ENCODE results near the gene DOCK8. TPM values are rescaled to one million over a fixed set of nuclear protein-coding genes. Genes with fewer than 3 reads are reported as not detected.

Gene DOCK8
- total RNA-seq, 3 donors from 2014 or later = 18.4 to 34.1 (median 20.8) TPM

DNA sequence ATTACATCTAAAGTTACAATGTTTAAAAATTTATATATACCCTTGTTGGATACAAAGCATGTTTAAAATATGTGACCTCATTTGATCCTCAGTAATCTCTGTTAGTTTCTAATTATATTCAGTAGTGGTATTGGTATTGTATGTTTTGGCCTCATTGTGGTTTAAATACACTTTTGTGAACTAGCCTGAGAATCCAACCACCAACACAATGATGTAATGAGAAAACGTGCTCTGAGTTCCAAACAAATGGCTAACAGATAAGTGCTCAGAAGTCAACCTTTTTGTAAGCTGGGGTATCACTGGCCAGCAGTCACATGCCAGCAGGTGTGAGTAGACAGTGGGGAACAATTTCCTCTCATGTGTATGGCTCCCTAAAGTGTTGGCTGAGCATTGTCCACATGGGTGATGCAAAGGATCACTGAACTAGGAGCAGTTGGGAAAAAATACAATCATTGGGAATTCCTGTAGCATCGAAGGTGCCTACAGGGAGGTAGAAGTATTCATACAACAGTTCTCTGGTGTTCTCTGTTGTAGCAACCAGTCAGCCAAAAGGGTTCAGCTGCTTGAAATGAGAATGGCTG is 56.1 kb downstream of the DOCK8 start:
- H3K27ac ChIP-seq = no peak overlapping the region
- intact Hi-C loops (cut with DNase I; ENCODE audit: low total_unique reads) = no loop called here

GRCh38 chr9:272251-273213 is 57.9 kb downstream of the DOCK8 start:
- no peaks in the 10 kb centered on the region for H3K36me3 ChIP-seq
- intact Hi-C loops (cut with DNase I; ENCODE audit: low total_unique reads) = no loop called here
- H3K9me3 ChIP-seq = no peaks in the 10 kb centered on the region
- no peaks in the 10 kb centered on the region for H3K27me3 ChIP-seq
- no peak overlapping the region for H3K27ac ChIP-seq
- DNase-seq (ENCODE audit: low spot score in 2 of 2) = no peak
- no peaks in the 10 kb centered on the region for H3K4me1 ChIP-seq
- no peak for TF ChIP-seq POLR2AphosphoS5 (IDR thresholded peaks at IDR 0.05)
- TF ChIP-seq CTCF (IDR thresholded peaks at IDR 0.05) = no peak
- no peak for TF ChIP-seq POLR2A (IDR thresholded peaks at IDR 0.05)
- no peak overlapping the region for H3K4me3 ChIP-seq

More for the DNA sequence above, 56.1 kb downstream of the DOCK8 start:
- no peaks in the 10 kb centered on the region for H3K36me3 ChIP-seq
- TF ChIP-seq POLR2AphosphoS5 (IDR thresholded peaks at IDR 0.05) (no peak), CTCF (IDR thresholded peaks at IDR 0.05) (no peak), POLR2A (IDR thresholded peaks at IDR 0.05) (no peak)
- H3K9me3 ChIP-seq = no peaks in the 10 kb centered on the region
- no peak for DNase-seq (ENCODE audit: low spot score in 2 of 2)
- no peaks in the 10 kb centered on the region for H3K4me1 ChIP-seq
- no peaks in the 10 kb centered on the region for H3K27me3 ChIP-seq
- H3K4me3 ChIP-seq = no peak overlapping the region

DNA sequence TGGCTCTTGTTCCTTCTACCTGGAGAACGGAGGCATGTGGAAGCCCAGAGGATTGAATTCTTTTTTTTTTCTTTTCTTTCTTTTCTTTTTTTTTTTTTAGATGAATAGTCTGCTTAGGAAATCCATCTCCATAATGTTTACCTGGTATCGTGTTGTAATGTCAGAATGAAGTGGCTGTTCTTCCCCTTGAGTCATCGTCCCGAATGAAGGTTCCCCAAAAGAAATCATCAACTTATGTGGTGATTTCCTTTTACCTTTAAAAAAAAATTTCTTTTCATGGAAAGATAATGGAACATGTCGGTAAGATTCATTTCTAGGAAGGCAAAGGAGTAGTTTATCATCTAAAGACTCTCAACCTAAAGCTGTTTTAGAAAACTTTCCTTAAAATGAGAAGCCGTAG is 59.7 kb downstream of the DOCK8 start:
- Histone ChIP-seq H3K4me1 (no peaks in the 10 kb centered on the region), H3K36me3 (no peaks in the 10 kb centered on the region), H3K4me3 (no peak overlapping the region), H3K27me3 (no peaks in the 10 kb centered on the region), H3K9me3 (no peaks in the 10 kb centered on the region), H3K27ac (no peak overlapping the region)
- intact Hi-C loops (cut with DNase I; ENCODE audit: low total_unique reads) = no loop called here
- DNase-seq (ENCODE audit: low spot score in 2 of 2) = no peak
- no peak for TF ChIP-seq POLR2AphosphoS5 (IDR thresholded peaks at IDR 0.05)
- no peak for TF ChIP-seq POLR2A (IDR thresholded peaks at IDR 0.05)
- no peak for TF ChIP-seq CTCF (IDR thresholded peaks at IDR 0.05)

DNA sequence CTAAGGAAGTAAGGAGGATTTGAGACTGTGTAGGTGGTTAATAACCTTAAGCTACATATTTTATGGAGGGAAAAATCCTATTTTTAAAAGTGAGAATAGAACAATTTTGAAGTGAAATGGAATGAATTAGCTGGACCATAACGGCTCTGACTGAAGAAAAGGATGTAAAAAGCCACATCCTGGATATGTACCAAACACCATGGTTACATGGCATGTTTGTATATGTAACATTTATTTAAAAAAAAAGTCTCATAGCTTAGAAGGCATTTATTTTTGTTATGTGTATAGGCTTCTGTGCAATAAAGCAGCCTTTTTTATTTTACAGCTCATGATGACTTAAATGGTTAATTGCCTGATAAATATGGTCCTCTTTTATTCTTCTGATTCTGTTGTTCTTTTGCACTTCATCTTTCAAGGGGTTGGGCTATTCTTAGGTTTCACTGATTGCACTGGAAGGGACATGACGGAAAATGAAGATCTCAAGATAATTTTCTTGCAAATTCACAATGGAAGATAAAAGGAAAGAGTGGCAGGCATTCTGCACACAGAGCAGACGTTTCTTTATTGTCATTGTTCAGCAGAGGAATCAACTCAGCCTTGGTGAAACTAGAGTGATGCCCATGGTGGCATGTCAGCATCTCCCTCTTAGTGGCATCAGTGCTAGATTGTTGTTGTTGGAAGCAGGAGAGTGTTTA is 63.1 kb downstream of the DOCK8 start:
- Histone ChIP-seq H3K36me3 (no peaks in the 10 kb centered on the region), H3K4me1 (no peaks in the 10 kb centered on the region), H3K27ac (no peak overlapping the region), H3K9me3 (no peaks in the 10 kb centered on the region), H3K27me3 (no peaks in the 10 kb centered on the region), H3K4me3 (no peak overlapping the region)
- intact Hi-C loops (cut with DNase I; ENCODE audit: low total_unique reads) = no loop called here
- no peak for DNase-seq (ENCODE audit: low spot score in 2 of 2)
- no peak for TF ChIP-seq POLR2AphosphoS5 (IDR thresholded peaks at IDR 0.05)
- no peak for TF ChIP-seq POLR2A (IDR thresholded peaks at IDR 0.05)
- TF ChIP-seq CTCF (IDR thresholded peaks at IDR 0.05) = no peak
